PC-3 (cell line): ENCODE measurements around the gene PIP5K1C. TPM values are rescaled to one million over a fixed set of nuclear protein-coding genes. Genes with fewer than 3 reads are reported as not detected.

Experiments used
- ATAC-seq: fragments of 200-7000 bp; cut with Tn5 transposase; 2 replicates; pipeline ENCODE4 v1.9.1; 2020; ENCODE audit warnings: mild to moderate bottlenecking, moderate library complexity
- BruUV-seq: library from RNA; stranded (reverse); fragments of 400-500 nt; replicated peaks from 2 replicates; lab custom pipeline; 2021; lab: Mats Ljungman, UMichigan
- CTCF ChIA-PET: fragments of 300-600 bp; sonication (Branson Sonifier 250); formaldehyde crosslinking; loops from one replicate; lab custom pipeline; 2022; ENCODE audit warnings: antibody characterized with exemption; lab: Charles Lee
- POLR2A ChIA-PET: fragments of 300-600 bp; sonication (Branson Sonifier 250); formaldehyde crosslinking; loops from one replicate; lab custom pipeline; 2022; ENCODE audit warnings: antibody characterized with exemption; ENCODE audit not compliant: unreplicated experiment; lab: Charles Lee
- DNase-seq: peaks from one replicate; pipeline ENCODE4 v3.0.0-alpha.2; 2015
- H2AFZ ChIP-seq: fragments of 300-600 bp; sonication (generic); 2 replicates; pipeline ENCODE4 v1.6.0; 2016; ENCODE audit warnings: antibody characterized with exemption, low read length
- H3F3A ChIP-seq: fragments of 300-600 bp; sonication (generic); one replicate; pipeline ENCODE4 v1.6.0; 2017; ENCODE audit warnings: antibody characterized with exemption, low read length, control low read depth, mild to moderate bottlenecking; ENCODE audit not compliant: unreplicated experiment
- H3K27ac ChIP-seq: fragments of 300-600 bp; sonication (generic); 2 replicates; pipeline ENCODE4 v1.5.1; 2016; ENCODE audit warnings: mild to moderate bottlenecking, low read length
- H3K27me3 ChIP-seq: fragments of 300-600 bp; sonication (generic); 2 replicates; pipeline ENCODE4 v1.6.1; 2016; ENCODE audit warnings: low read length, mixed read lengths
- H3K36me3 ChIP-seq: fragments of 300-600 bp; sonication (generic); 2 replicates; pipeline ENCODE4 v1.6.1; 2016; ENCODE audit warnings: low read depth, mixed run types, low read length, mixed read lengths
- H3K4me1 ChIP-seq: fragments of 300-600 bp; sonication (generic); 2 replicates; pipeline ENCODE4 v1.5.1; 2016; ENCODE audit warnings: low read length; ENCODE audit not compliant: insufficient read depth
- H3K4me2 ChIP-seq: fragments of 300-600 bp; sonication (generic); 2 replicates; pipeline ENCODE4 v1.6.0; 2016; ENCODE audit warnings: low read length
- H3K4me3 ChIP-seq: fragments of 300-600 bp; sonication (generic); 2 replicates; pipeline ENCODE4 v1.5.1; 2016; ENCODE audit warnings: mild to moderate bottlenecking, low read length, mixed read lengths
- H3K79me2 ChIP-seq: fragments of 300-600 bp; sonication (generic); 2 replicates; pipeline ENCODE4 v1.6.1; 2017; ENCODE audit warnings: low read length, mixed read lengths
- H3K9ac ChIP-seq: fragments of 300-600 bp; sonication (generic); 2 replicates; pipeline ENCODE4 v1.6.0; 2016; ENCODE audit warnings: mild to moderate bottlenecking, low read length
- H3K9me2 ChIP-seq: fragments of 300-600 bp; sonication (generic); replicated peaks from 2 replicates; pipeline ENCODE4 v1.6.1; 2016; ENCODE audit warnings: mixed run types, low read length, mixed read lengths
- H3K9me3 ChIP-seq: fragments of 300-600 bp; sonication (generic); 2 replicates; pipeline ENCODE4 v1.6.1; 2016; ENCODE audit warnings: low read length, mixed read lengths
- H4K20me1 ChIP-seq: fragments of 300-600 bp; sonication (generic); 2 replicates; pipeline ENCODE4 v1.6.1; 2016; ENCODE audit warnings: low read length, mixed read lengths
- CTCF ChIP-seq: fragments of 300-600 bp; sonication (generic); conservative IDR thresholded peaks from 2 replicates; pipeline ENCODE4 v1.5.1; 2017; ENCODE audit warnings: antibody characterized with exemption, low read depth, mild to moderate bottlenecking, low read length
- EZH2 ChIP-seq: fragments of 300-600 bp; sonication (generic); IDR thresholded peaks from one replicate; pipeline ENCODE4 v1.6.1; 2017; ENCODE audit warnings: antibody characterized with exemption, mild to moderate bottlenecking, low read length; ENCODE audit not compliant: unreplicated experiment
- EZH2phosphoT487 ChIP-seq: fragments of 300-600 bp; sonication (generic); IDR thresholded peaks from 2 replicates; pipeline ENCODE4 v1.6.1; 2018; ENCODE audit warnings: mild to moderate bottlenecking, antibody characterized with exemption, low read length, borderline replicate concordance
- intact Hi-C: fragments of 100-400 bp; cut with micrococcal nuclease; formaldehyde crosslinking; loops from 2 replicates; pipeline ENCODE4 v1.9.0; 2023
- total RNA-seq: library from RNA; depleted of rRNA; stranded (reverse); fragments of >200 nt; gene quantifications from 2 replicates; pipeline ENCODE4 v1.2.3, GENCODE V29; 2014

Gene PIP5K1C
- total RNA-seq, 1 experiment from 2014 or later = 16.1 TPM

DNA sequence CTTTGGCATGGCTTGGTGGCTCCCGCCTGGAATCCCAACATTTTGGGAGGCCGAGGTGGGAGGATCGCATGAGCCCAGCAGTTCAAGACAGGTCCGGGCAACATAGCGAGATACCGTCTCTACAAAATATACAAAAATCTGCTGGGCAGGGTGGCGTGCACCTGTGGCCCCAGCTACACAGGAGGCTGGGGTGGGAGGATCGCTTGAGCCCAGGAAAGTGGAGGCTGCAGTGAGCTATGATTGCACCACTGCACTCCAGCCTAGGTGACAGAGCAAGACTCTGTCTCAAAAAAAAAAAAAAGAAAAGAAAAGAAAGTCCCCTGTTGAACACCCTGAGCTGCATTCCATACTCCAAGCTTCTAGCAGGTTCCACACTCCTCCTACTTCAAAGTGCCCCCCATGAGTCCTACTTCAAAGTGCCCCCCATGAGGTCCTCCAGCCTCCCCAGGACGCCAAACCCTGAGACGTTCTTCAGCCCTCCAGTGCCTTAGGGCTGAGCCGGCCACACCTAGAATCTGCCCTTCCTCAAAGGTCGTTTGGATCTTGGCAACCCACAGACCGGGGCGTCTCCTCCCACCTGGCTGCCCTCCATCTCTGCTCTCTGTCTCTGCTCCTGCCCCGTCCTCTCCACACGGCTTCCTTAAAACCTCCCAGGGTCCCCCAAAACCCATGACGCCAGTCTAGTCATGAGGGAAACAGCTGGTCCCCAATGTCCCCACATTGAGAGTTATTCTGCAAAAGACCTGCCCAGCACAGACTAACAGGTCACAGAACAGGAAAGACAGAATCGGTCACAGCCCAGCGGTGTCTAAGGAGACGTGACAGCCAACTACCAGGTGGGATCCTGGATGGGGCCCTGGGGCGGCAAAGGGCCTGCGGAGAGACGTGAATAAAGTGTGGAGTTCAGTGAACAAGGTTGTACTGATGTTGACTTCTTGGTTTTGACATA is 12.7 kb upstream of the PIP5K1C start:
- no peak for TF ChIP-seq EZH2phosphoT487
- no peak for TF ChIP-seq EZH2
- no peak for TF ChIP-seq CTCF
- Histone ChIP-seq H3K4me2 (peak overlapping the region; percentile 62), H3K27me3 (no peaks in the 10 kb centered on the region), H3K4me1 (peaks cover 23% of the 10 kb centered on the region), H4K20me1 (no peaks in the 10 kb centered on the region), H3K4me3 (no peak overlapping the region), H3K79me2 (no peaks in the 10 kb centered on the region), H3F3A (no peaks in the 10 kb centered on the region), H3K9ac (no peak overlapping the region), H3K9me3 (no peaks in the 10 kb centered on the region), H3K36me3 (no peaks in the 10 kb centered on the region), H3K9me2 (no peaks in the 10 kb centered on the region), H2AFZ (0 out of 2 replicates have a peak overlapping the region, but pooled peaks have one; percentile 18), H3K27ac (no peak overlapping the region)
- ATAC-seq = peak; percentile 25; the same call in 1 of the 2 replicates
- peak; percentile 21 for DNase-seq
- ChIA-PET POLR2A (no interaction called here), CTCF (interaction anchor here (0.7 kb wide), 1 partner anchor 272 kb away, joined by 3 read pairs; the partner anchor contains the start of gene EEF2)
- no TSS peak for BruUV-seq
- intact Hi-C loops = no loop called here

DNA sequence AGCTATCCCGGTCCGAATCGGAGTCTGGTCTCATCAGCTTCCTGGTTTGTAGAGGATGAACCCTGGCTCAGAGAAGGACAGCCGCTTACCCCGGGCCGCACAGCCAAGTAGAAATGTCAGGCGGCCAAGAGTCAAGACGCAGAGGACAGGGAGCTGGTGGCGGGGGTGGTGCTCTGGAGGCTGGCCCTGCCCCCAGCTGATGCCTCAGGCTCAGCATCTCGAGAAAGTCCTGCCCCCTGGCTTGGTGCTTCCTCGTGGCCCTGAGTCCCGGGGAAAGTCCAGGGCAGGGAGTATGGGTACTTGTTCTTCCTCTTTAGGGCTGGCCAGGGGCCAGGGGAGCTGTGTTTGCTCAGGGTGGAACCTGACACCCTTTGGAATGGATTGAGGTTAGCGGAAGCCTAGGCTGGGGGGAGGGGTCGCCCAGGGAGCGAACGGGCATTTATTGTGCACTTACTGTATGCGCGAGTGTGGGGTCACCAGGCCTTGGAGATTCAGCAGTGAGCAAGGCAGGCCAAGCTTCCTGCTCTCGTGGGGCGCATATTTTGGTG is 10.1 kb upstream of the PIP5K1C start:
- ATAC-seq (peak; percentile 72), DNase-seq (peak; percentile 93)
- Histone ChIP-seq H3K4me2 (peak overlapping the region; percentile 39; the same call in 1 of the 2 replicates), H3K9ac (no peak overlapping the region), H3K4me3 (no peak overlapping the region), H4K20me1 (no peaks in the 10 kb centered on the region), H2AFZ (no peak overlapping the region), H3F3A (no peaks in the 10 kb centered on the region), H3K27ac (no peak overlapping the region), H3K79me2 (no peaks in the 10 kb centered on the region), H3K9me3 (no peaks in the 10 kb centered on the region), H3K9me2 (no peaks in the 10 kb centered on the region), H3K36me3 (no peaks in the 10 kb centered on the region), H3K27me3 (no peaks in the 10 kb centered on the region), H3K4me1 (peaks cover 24% of the 10 kb centered on the region)
- POLR2A ChIA-PET = no interaction called here
- intact Hi-C loops = no loop called here
- CTCF ChIA-PET = no interaction called here
- BruUV-seq = no TSS peak
- TF ChIP-seq EZH2phosphoT487 (no peak), CTCF (no peak), EZH2 (no peak)
